K562 (cell line): ENCODE data around the gene NACC1. TPM values are rescaled to one million over a fixed set of nuclear protein-coding genes. Genes with fewer than 3 reads are reported as not detected.

Experiments used
- ARNT ChIP-seq, 2 experiments: fragments of 450-650 bp; IDR thresholded peaks; 2 replicates each; pipeline ENCODE4 v1.6.1; 2016; ENCODE audit warnings: mild to moderate bottlenecking in 1 of 2
- E2F5 ChIP-seq: sonication (generic); formaldehyde crosslinking; IDR thresholded peaks from 2 replicates; pipeline ENCODE4 v1.8.0; 2022; ENCODE audit warnings: mild to moderate bottlenecking, missing genetic modification reagents
- EP300 ChIP-seq: IDR thresholded peaks from 2 replicates; pipeline ENCODE4 v1.6.1; 2012; ENCODE audit warnings: low read length, improper control_type of control experiment
- HES1 ChIP-seq: fragments of 450-650 bp; IDR thresholded peaks from 2 replicates; pipeline ENCODE4 v1.6.1; 2016; ENCODE audit warnings: low read depth, mild to moderate bottlenecking, moderate library complexity
- KLF1 ChIP-seq: fragments of 450-650 bp; IDR thresholded peaks from 2 replicates; pipeline ENCODE4 v1.6.1; 2016; ENCODE audit warnings: missing genetic modification characterization, missing compliant biosample characterization
- MITF ChIP-seq: IDR thresholded peaks from 2 replicates; pipeline ENCODE4 v1.6.1; 2014; ENCODE audit warnings: antibody characterized with exemption
- MLX ChIP-seq, 2 experiments: fragments of 450-650 bp in 1 of 2; sonication (generic) in 1 of 2; formaldehyde crosslinking; conservative IDR thresholded peaks; 2 replicates each; pipeline versions ENCODE4 v1.4.0 to v1.8.1; 2020 to 2022; ENCODE audit warnings: mild to moderate bottlenecking in 1 of 2, missing genetic modification reagents in 1 of 2
- PATZ1 ChIP-seq: fragments of 250-450 bp; sonication (Bioruptor Pico); IDR thresholded peaks from 2 replicates; pipeline ENCODE4 v1.5.0; 2020; ENCODE audit warnings: mild to moderate bottlenecking, borderline replicate concordance
- RBM25 ChIP-seq: fragments of 200-400 bp; formaldehyde crosslinking; IDR thresholded peaks from 2 replicates; pipeline ENCODE4 v1.6.1; 2018; ENCODE audit warnings: low read length, low read depth, moderate library complexity; ENCODE audit not compliant: severe bottlenecking
- SIN3A ChIP-seq, 2 experiments: fragments of 150-350 bp in 1 of 2; IDR thresholded peaks; 2 replicates each; pipeline ENCODE4 v1.6.1; 2011 to 2016; ENCODE audit warnings: borderline replicate concordance in 2 of 2, low read depth in 2 of 2, low read length in 2 of 2, mild to moderate bottlenecking in 2 of 2, moderate library complexity in 2 of 2; ENCODE audit not compliant: control insufficient read depth in 1 of 2
- TEAD1 ChIP-seq, 2 experiments: fragments of 450-650 bp in 1 of 2; sonication (generic) in 1 of 2; formaldehyde crosslinking; IDR thresholded peaks; 2 replicates each; pipeline versions ENCODE4 v1.4.0 to v1.8.0; 2020 to 2022; ENCODE audit warnings: mild to moderate bottlenecking in 2 of 2, missing genetic modification reagents in 1 of 2
- TGIF2 ChIP-seq: sonication (generic); formaldehyde crosslinking; IDR thresholded peaks from 2 replicates; pipeline ENCODE4 v1.8.1; 2022; ENCODE audit warnings: mild to moderate bottlenecking, missing genetic modification reagents, moderate library complexity
- THRA ChIP-seq: fragments of 450-650 bp; IDR thresholded peaks from 2 replicates; pipeline ENCODE4 v1.6.1; 2017; ENCODE audit warnings: mild to moderate bottlenecking, moderate library complexity
- TSC22D4 ChIP-seq: fragments of 450-650 bp; IDR thresholded peaks from 2 replicates; pipeline ENCODE4 v1.6.1; 2016; ENCODE audit warnings: missing genetic modification characterization, missing biosample characterization, control low read depth
- USF1 ChIP-seq: sonication (generic); formaldehyde crosslinking; IDR thresholded peaks from 2 replicates; pipeline ENCODE4 v1.9.0; 2022; ENCODE audit warnings: mild to moderate bottlenecking, missing genetic modification reagents
- ZNF232 ChIP-seq: sonication (generic); formaldehyde crosslinking; IDR thresholded peaks from 2 replicates; pipeline ENCODE4 v1.8.0; 2022; ENCODE audit warnings: mild to moderate bottlenecking, missing genetic modification reagents
- ZNF311 ChIP-seq: fragments of 250-450 bp; sonication (Bioruptor Pico); IDR thresholded peaks from 2 replicates; pipeline ENCODE4 v1.4.0; 2020; ENCODE audit warnings: mild to moderate bottlenecking, moderate library complexity
- ZNF780A ChIP-seq: fragments of 250-450 bp; sonication (Bioruptor Pico); IDR thresholded peaks from 2 replicates; pipeline ENCODE4 v1.5.0; 2021; ENCODE audit warnings: mild to moderate bottlenecking
- ZZZ3 ChIP-seq: fragments of 450-650 bp; IDR thresholded peaks from 2 replicates; pipeline ENCODE4 v1.6.1; 2016; ENCODE audit warnings: antibody characterized with exemption, mild to moderate bottlenecking, moderate library complexity
- polyA plus RNA-seq, 8 experiments: library from polyadenylated mRNA; depleted of rRNA in 4 of 8; stranded (reverse) in 5 of 8; unstranded in 3 of 8; fragments of >200 nt; fragmentation: Nextera tagmentation in 2 of 8; fragmentation: Illumina TruSeq in 1 of 8; extraction: Ambion mirVana in 2 of 8; extraction: Trizol in 1 of 8; gene quantifications; 2 replicates each; pipeline versions ENCODE4 v1.2.1 to v1.2.3, GENCODE V29; 2011 to 2014; ENCODE audit warnings: inconsistent platforms in 1 of 8, missing spikeins in 1 of 8
- total RNA-seq, 7 experiments: library from RNA; depleted of rRNA in 6 of 7; stranded (reverse); fragments of >200 nt in 6 of 7; fragmentation: Illumina TruSeq in 2 of 7; extraction: Trizol in 2 of 7; gene quantifications; 2 replicates each; pipeline versions ENCODE4 v1.2.1 to v1.2.3, GENCODE V29; 2011 to 2021; ENCODE audit warnings: low replicate concordance in 1 of 7

NACC1 gene
- total and polyA plus RNA-seq, 9 of the 15 experiments (the other 6 are each of a cell fraction or from before 2014, with no cell fraction given) = 0.04 to 96.6 (median 25.8) TPM

- TF ChIP-seq ZNF780A = no peak
- no peak for TF ChIP-seq PATZ1 (CRISPR knock-in tag)
- no peak for TF ChIP-seq KLF1 (tag)
- TF ChIP-seq HES1 = no peak
- TF ChIP-seq RBM25 = no peak
- no peak for TF ChIP-seq ZZZ3
- no peak for TF ChIP-seq ZNF232 (CRISPR knock-in tag)
- no peak for TF ChIP-seq ARNT (IDR thresholded peaks at IDR 0.05)
- no peak for TF ChIP-seq E2F5
- peak; percentile 56; the same call in 1 of the 2 replicates for TF ChIP-seq TGIF2
- no peak for TF ChIP-seq TSC22D4 (tag)
- no peak for TF ChIP-seq USF1
- no peak for TF ChIP-seq ZNF311
- TF ChIP-seq TEAD1 (CRISPR knock-in tag; IDR thresholded peaks at IDR 0.05) = no peak
- TF ChIP-seq MLX (CRISPR knock-in tag; conservative IDR thresholded peaks at IDR 0.05) = no peak
- peak; percentile 89 for TF ChIP-seq THRA
- no peak for TF ChIP-seq MITF
- peak; percentile 34; the same call in 1 of the 2 replicates for TF ChIP-seq EP300
- peak in 1 of 2 experiments; percentile 69; a peak in 1 of 4 replicates for TF ChIP-seq SIN3A (IDR thresholded peaks at IDR 0.05; ENCODE audit: borderline replicate concordance in 2 of 2, control insufficient read depth in 1 of 2, low read depth in 2 of 2, low read length in 2 of 2)
Measured at GRCh38 chr19:13118424-13119193, 545 bp downstream of the NACC1 start (continued).
